Measurements from ENCODE around the gene RMND5A.

The RMND5A gene

DNA sequence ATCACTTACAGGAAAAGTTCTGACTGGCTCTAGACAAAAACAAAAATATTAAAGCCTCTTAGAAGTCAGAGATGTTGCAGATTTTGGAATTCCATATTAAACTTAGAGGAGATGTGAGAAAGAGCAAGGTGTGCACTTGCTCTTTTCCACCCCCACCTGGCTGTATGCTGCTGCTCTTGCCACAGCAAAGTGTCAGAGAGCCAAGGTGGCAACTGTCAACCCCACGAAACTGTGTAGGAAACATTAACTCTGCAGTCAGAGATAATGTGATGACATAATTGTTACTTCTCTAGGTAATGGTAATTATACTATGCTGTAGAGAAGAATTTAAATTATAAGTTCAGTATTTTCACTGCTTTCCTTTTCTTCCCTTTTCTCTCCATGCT is 45.2 kb downstream of the RMND5A start:
- no peak for DNase-seq (ENCODE audit: low read depth)

DNA sequence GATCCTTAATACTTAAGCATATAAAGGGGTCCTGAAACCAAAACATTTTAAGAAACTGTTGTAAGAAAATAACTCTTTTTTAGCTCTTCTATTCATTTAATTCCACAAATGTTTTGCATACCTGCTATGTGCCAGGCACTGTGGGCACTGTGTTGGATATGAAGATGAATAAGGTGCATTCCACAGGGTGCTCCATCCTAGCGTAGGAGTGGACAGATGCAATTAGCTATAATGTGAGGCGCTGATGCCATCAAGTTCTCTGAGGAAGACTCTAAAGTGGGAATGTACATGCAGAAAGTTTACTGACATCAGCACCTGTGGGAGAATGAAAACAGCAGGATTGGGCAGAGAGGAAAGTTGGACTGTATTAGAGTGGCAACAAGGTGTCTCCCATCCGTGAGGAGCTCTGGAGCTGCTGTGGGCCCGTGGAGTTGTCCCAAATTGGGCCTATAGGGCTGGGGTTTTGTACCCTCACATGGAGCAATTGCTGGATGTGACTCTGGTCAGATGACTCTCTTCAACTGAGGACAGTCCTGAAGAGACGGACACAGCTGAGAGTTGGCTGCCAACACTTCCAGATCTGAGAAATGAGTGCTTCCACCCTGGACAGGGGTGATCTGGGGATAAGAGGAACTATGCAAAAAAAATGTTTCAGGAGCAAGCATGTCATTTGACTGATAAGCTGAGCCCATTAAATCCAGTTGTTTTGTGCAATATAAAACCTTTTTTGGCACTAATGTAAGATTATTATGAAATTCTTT is 48.3 kb downstream of the RMND5A start:
- no peak for DNase-seq (ENCODE audit: low read depth)

DNA sequence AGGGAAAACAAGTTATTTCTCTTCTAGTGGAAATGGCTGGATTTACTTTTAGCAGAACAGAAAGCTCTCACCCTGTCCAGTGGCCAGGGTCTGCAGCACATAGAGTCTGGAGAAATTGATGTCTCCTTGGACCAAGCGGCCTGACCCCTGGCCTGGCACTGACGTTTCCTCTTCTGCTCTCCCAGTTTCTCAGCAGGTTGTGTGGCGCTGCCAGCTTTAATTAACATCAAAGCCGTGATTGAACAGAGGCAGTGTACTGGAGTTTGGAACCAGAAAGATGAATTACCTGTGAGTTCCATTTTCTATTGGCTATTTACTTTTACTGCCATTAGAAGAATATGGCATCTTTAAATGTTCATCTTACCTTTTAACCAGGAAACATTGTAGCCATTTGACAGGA is 49.7 kb downstream of the RMND5A start:
- DNase-seq (ENCODE audit: low read depth) = no peak

DNA sequence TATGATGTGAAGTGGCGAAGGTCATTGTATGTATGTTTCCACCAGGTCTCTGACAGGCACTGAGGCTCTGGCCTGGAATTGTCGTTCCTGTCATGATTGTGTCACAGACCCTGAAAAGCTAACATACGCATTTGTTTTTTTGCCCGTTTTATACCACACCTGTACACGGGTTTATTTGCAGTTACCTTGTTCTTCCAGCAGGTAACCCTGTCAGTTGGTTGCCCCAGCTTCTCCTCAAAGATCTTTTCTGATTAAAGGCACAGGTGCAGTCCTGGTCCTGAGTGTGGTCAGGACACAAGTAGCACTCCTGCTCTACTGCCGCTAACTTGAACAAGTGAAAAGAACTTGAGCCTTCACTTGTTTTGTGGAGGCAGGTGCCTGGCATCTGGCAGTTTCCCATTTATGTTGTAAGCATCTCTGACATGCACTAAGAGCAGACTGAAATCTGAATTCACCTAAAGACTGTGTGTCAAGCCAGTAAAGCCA is 50.8 kb downstream of the RMND5A start:
- DNase-seq (ENCODE audit: low read depth) = no peak

DNA sequence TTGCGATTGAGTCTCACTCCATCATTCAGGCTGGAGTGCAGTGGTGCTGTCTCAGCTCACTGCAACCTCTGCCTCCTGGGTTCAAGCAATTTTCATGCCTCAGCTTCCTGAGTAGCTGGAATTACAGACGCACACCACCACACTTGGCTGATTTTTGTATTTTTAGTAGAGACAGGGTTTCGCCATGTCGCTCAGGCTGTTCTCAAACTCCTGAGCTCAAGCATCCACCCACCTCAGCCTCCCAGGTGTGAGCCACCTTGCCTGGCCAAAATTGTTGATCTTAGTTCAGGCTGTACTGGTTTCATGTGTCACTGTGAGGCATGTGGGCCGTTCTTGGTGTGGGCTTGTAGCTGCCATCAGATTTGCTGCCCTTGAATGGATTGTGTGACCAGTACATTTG is 52.5 kb downstream of the RMND5A start:
- DNase-seq (ENCODE audit: low read depth) = no peak

DNA sequence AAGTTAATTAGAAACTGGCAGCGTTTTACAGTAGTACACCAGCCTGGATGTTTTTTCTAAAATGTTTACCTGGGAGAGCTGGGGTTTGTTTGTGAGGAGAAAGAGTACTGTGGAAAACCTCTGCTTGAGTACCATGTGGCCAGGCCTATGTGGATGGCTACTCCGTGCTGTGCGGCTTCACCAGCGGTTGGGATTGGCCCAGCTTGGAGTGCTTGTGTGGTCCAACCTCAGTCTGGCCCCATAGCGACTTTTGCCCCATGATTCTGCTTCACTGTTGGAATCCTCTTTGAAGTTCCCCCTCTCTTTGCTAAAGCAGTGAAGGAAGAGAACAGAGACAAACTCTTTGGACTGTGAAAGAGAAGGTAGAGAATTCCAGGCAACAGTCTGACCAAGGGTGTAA is 54.8 kb downstream of the RMND5A start:
- no peak for DNase-seq (ENCODE audit: low read depth)

DNA sequence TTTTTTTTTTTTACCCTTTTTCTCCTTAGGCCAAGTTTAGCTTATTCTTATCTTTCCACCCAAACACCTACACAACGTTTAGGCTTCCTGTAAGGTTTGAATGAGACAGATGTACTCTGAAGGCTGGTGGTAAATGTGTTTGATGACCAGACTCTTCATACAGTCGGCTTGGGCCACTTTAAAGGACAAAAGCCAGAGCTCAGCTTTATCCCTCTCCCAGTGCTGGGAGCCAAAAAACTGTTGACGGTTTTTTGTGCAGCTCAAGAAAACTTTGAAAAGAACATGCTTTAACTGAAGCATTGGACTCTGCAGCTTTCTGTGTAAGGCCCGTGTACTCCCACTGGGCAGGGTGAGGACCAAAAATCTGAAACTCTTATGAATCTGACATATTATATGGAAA is 55.2 kb downstream of the RMND5A start:
- no peak for DNase-seq (ENCODE audit: low read depth)

DNA sequence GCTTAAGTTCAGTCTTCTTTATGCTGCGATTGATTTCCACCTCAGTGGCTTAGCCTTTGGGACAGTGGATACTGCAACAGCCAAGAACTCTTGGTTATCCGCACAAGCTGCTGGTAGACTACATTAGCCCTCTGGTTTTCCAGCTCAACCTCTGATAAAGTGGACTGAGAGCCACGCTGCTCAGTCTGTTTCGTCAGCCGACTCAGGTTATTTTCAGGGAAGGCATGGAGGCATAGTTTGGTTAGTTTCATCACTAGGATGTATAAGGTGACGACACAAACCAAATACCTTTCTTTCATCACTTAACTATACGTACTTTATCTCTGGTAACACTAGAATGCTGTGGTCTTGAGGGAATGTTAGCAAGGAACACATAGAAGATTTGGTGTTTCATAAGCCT is 56.4 kb downstream of the RMND5A start:
- DNase-seq (ENCODE audit: low read depth) = no peak

DNA sequence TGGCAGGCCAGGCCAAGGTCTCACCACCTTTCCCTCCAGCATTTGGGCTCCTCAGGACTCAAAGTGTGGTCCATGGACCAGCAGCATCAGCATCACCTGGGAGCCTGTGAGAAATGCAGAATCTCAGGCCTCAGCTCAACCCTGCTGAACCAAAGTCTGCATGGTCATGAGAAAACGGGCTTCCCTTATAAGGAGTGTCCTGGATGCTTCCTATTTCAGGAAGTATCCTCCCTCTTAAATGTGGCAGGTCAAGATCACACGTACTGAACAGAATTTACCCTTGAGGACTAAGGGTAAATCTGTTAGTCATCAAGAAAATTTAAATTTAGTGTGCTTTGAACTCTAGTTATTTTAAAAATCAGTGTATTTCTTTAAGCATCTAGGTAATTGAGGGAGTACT is 58.9 kb downstream of the RMND5A start:
- DNase-seq (ENCODE audit: low read depth) = no peak

DNA sequence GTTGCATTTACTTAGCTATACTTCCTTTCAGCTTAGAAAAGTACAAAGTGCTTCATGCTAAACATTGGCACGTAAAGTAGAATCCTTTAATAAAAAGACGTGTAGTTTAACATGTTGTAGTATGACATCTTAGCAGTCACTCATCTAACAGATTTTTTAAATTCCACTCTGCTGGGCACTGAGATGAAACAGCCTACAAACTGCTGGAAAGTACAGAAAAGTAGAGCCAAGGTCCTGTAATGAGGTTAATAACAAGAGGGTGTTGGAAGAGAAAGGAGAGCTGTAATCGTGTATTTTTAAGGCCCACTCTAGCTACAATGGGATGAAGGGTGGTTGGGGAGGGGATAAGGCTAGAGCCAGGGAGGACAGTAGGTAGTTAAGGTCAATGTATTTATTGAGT is 59.9 kb downstream of the RMND5A start:
- DNase-seq (ENCODE audit: low read depth) = no peak

DNA sequence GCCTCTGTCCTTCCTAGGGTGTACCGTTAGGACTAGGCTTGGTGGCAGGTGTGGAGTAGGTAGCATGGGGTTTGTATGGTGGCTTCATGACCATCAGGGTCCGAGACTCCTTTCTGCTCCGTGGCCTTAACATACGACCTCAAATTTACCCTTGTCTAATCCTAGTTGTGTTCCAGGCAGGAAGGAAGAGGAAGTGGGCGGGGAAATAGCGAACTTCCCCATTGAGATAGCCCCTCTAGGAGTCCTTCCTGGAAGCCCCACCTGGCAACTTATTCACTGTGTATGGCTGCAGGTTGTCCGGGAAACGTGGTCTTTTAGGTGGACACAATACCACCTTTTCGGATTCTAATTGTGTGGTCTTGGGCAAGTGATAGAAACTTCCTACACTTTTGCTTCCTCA is 61.3 kb downstream of the RMND5A start:
- no peak for DNase-seq (ENCODE audit: low read depth)

DNA sequence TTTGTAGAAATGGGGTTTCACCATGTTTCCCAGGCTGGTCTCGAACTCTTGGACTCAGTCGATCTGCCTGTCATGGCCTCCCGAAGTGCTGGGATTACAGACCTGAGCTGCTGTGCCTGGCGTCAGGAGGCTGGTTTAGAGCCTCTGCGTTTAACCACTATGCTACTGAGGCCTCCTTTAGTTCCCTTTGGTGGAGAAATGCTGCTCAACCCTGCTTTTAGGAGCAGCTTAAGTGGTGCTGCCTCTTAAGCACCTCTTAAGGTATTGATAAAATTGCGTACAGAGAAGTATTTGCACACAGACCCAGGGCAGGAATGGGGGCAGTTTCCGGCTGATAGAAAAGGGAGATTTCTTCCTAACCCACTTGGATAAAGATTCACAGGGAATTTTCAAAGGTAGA is 62.7 kb downstream of the RMND5A start:
- no peak for DNase-seq (ENCODE audit: low read depth)

DNA sequence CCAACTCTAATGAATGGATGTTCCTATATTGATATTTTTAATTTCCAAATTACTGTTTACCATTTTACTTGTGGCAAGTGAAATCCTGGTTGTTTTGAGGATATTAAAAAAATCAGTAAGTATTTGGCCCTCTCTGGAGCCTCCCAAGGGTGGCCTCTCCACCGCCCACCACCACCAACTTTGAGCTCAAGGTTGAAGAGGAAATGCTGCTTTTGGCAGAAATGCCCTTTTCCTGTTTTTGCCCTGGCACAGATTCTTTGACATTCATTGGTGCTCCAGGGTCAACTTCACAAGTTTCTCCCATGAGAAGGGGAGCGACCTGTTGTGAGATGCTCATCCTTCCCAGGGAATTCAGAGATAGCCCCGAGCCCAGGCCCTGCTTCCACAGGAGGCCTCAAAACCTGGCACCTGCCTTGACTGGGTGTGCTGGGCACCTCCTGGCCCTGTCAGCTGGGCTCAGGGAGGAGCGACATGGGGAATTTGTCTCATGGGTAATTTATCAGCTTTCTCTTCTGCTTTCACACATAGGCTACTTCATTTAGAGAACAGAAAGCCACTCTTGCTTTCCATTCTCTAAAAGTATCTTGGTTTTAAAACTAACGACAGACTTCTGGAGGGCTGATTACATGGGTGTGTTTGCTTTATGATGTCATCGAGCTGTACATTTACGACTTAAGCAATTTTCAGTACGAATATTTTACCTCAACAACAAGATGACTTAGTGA is 63.7 kb downstream of the RMND5A start:
- no peak for DNase-seq (ENCODE audit: low read depth)

DNA sequence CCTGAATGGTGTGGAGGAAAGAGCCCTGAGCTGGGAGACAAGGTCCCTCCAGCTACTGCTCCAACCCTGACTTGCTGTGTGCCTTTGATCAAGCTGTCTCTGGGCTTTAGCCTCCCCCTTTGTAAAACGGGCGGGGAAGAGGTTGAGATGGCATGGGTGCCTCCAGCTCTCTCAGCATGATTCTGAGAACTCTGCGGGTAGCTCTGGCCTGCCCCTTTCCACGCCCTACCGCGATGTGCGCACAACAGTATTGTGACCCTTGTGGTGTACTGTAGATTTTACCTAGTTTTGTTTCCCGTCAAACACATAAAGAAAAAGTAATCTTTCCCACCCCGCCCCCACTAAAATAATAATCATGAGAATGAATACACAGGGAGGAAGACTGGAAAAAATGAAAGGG is 65.4 kb downstream of the RMND5A start:
- DNase-seq (ENCODE audit: low read depth) = peak; percentile 50

DNA sequence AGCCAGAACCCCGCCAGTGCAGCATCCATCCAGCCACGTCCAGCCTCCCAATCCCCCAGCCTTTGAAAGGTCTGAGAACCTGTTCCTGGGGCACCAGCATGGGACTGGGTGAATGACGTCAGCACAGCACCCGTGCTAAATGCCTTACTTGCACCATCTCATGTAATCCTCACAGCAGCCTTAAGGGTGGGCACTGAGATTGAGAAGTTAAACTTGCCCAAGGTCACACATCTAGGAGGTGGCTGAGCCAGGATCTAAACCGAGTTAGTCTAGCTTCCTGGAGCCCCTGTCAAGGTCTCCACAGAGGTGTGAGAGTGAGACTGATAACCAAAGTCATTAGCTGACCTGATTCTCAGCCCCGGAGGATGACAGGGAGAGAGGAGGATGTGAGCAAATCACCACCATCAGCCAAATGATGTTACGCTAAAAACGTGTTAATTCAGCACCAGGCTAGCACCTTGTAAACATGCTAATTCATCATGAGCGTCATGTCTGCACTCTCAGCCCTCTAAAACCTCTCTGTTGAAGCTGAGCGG is 66.0 kb downstream of the RMND5A start:
- DNase-seq (ENCODE audit: low read depth) = peak; percentile 47

DNA sequence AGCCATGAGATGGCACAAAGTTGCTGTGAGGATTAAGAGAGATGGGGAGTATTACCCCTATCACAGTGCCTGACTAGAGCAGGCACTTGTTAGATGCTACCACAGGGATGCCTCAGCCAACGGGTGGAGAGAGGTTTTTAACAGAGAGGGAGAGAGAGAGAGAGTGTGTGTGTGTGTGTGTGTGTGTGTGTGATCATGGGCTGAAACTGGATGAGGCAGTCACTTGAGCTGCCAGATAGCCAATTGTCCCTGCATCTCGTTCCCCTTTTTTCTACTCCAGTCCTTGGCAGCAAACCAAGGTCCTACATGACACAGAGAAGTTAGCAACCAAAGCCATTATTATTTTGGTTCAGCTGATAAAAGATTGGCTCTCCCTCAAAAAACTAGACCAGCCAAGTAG is 67.6 kb downstream of the RMND5A start:
- no peak for DNase-seq (ENCODE audit: low read depth)

DNA sequence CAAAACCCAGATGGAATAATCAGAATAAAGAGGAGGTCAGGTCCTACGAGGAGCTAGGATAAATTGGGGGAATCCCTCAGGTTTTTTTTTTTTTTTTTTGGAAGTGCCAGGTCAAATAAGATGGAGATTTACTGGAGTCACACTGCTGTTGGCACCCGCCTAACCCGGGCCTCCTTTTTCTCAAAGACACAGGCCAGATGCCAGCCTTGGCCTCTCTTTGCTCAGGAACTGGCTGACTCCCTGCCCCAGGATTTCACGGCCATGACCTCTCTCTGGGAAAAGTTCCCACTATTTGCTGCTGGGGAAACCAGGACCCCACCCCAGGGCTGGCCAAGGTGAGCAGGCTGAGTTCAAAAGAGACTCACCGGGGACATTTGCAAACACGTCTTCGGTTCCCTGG is 68.1 kb downstream of the RMND5A start:
- no peak for DNase-seq (ENCODE audit: low read depth)

DNA sequence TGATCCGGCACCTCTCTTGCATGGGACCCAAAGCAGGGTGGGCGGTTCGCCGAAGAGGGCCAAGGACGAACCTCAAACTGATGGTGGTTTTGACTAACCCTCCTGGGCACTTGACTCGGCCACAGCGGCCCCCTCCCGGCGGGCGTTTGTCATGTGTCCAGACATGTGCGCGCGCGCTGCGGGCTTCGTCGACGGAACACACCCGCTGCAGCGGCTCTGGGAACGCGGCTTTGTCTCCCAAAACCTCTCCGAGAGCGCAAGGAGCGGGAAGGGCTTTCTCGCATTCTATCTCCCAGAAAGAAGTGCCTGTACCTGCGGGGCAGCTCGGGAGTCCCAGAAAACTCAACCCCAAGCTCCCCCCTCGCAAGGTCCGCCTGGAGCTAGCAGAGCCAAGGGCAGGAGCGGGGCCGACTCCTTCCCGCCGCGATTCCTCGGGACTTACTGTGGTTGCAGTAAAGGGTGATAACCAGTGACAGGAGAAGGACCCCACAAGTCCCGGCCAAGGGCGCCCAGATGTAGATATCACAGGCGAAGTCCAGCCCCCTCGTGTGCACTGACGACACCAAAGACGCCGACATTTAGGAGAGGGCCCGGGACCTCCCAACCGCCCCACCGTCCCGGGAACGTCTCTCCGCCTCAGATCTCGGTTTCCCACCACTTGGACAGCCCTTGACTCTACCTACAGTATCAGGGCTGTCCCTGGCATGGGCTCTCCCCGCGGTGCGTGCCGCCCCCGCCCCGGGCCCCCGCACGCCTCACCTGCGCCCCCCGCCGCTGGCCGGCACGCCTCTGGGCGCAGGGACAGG is 69.0 kb downstream of the RMND5A start:
- no peak for DNase-seq (ENCODE audit: low read depth)

DNA sequence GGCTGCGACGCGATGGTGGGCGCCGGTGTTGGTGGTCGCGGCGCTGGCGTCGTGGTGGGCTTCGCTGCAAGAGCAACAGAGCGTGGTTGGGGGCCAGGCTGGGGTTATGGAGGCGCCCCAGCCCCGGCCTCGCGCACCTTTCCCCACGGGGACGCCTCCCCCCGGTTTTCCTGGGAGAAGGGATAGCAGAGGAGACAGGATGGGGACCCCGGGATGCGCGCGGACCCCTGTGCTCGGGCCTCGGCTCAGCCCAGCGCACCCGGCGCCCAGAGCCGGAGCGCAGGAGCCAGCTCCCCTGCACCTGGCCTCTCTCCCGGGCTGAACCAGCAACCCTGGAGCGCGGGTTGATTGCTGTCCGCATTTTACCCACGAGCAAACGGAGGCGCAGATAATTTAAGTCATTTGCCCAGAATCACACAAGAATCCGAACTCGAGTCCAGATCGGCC is 69.6 kb downstream of the RMND5A start:
- DNase-seq (ENCODE audit: low read depth) = no peak

DNA sequence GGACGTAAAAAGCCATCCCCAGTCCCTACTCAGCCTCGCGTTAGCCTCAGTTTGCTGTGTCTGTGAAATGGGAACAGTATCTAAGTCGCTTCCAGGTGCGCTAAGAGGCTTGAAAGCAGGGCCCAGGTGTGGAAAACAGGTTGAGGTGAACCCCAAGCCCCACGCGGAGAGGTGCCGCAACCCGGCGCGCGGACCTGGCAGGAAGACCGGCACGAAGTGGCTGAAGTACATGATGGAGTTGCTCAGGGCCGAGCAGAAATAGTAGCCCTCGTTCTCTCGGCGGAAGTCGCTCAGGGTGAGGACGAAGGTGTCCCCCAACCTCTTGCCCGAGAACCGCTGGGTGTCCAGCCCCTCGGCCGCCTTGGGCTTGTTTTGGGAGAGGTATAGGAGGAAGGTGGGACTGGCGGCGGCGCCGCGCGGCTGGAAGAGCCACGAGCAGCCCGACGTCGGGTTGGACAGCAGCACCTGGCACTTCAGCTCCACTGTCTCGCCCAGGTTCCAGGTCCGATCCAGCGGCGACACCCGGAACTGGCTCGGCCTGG is 70.1 kb downstream of the RMND5A start:
- DNase-seq (ENCODE audit: low read depth) = no peak

DNA sequence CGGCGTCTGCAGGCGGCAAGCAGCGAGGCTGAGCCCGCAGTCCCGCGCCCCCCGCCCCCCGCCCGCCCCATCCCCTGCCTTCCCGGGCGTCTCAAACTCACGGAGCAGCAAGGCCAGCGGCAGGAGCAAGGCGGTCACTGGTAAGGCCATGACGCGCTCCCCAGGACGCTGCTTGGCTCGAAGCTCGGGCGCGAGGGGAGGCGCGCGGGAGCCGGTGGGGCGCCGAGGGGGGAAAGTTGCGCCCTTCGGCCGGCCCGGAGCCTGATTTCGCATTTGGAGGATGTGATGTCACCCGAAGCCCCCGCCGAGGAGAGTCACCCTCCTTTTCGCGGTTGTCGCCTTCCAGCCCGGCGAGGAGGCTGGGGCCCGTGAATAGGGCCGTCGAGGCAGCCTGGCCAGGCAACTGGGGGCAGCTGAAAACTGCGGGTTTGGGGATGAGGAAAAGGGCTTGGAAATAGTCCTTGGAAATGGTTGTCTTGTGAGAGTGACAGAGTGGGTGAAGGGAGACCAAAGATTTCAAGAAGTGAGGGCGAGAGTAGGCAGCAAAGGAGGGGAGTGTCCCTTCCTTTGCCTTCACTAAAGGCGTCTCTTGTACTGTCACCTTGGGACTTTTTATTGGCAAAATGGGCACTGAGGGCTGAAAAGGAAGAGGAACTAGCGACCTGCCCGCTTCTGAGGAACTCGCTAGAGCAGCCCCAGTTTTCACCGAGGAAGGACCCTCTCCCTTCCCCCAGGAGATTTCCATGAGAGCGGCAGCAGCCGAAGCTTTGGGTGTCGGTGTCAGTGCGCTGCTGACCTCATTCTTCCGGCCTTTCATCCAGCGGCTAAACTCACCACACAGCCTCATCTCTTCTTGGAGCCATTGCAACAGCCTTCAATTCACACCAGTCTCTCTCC is 70.8 kb downstream of the RMND5A start, which contains the start of gene CD8A:
TSS of gene CD8A (minus strand) at position 238 of the 897 bp plus-strand sequence. CDS start at position 150, 88 bp downstream.
- peak; percentile 65 for DNase-seq (ENCODE audit: low read depth)
